ENCODE measurements around the gene CUL2.

Gene CUL2

GRCh38 chr10:34994565-34995142 lies 95.5 kb downstream of the CUL2 start (continued):
- TF ChIP-seq ATF2 (tag by site-specific recombination; IDR thresholded peaks at IDR 0.05; ENCODE audit: low read depth), result no peak; the same call in 1 of the 2 replicates
- no peak for TF ChIP-seq ZNF639 (tag by site-specific recombination; IDR thresholded peaks at IDR 0.05)
- TF ChIP-seq SCRT1 (tag by site-specific recombination; IDR thresholded peaks at IDR 0.05; ENCODE audit: borderline replicate concordance), result peak; percentile 89
- TF ChIP-seq ZBTB6 (tag by site-specific recombination; IDR thresholded peaks at IDR 0.05), result no peak
- no peak for TF ChIP-seq ZNF426 (tag by site-specific recombination; IDR thresholded peaks at IDR 0.05)
- no peak for TF ChIP-seq ZNF112 (tag by site-specific recombination; IDR thresholded peaks at IDR 0.05)
- TF ChIP-seq WT1 (tag by site-specific recombination; IDR thresholded peaks at IDR 0.05), result no peak
- 0 out of 2 replicates have a peak, but pooled peaks have one; percentile 32 for TF ChIP-seq ZNF184 (tag by site-specific recombination; IDR thresholded peaks at IDR 0.05)
- TF ChIP-seq ZNF558 (tag by site-specific recombination; IDR thresholded peaks at IDR 0.05), result no peak
- no peak for TF ChIP-seq AEBP2 (tag by site-specific recombination; IDR thresholded peaks at IDR 0.05; ENCODE audit: borderline replicate concordance)
- TF ChIP-seq KLF9 (tag by site-specific recombination; IDR thresholded peaks at IDR 0.05; ENCODE audit: low read depth), result no peak
- TF ChIP-seq GLIS2 (tag by site-specific recombination; IDR thresholded peaks at IDR 0.05), result no peak
- TF ChIP-seq ZSCAN18 (tag by site-specific recombination; IDR thresholded peaks at IDR 0.05), result no peak
- TF ChIP-seq SP7 (tag by site-specific recombination; IDR thresholded peaks at IDR 0.05), result peak; percentile 76
- no peak for TF ChIP-seq ZNF354C (tag by site-specific recombination; IDR thresholded peaks at IDR 0.05; ENCODE audit: borderline replicate concordance, low read depth)
- TF ChIP-seq ZNF830 (tag by site-specific recombination; IDR thresholded peaks at IDR 0.05; ENCODE audit: low read depth), result no peak
- TF ChIP-seq ZNF391 (tag by site-specific recombination; IDR thresholded peaks at IDR 0.05; ENCODE audit: borderline replicate concordance, low read depth), result no peak
- no peak for TF ChIP-seq ZNF280D (tag by site-specific recombination; IDR thresholded peaks at IDR 0.05)
- TF ChIP-seq ZNF211 (tag by site-specific recombination; IDR thresholded peaks at IDR 0.05; ENCODE audit: low read depth), result no peak
- TF ChIP-seq SCRT2 (tag by site-specific recombination; IDR thresholded peaks at IDR 0.05), result peak; percentile 85
- TF ChIP-seq ZNF843 (tag by site-specific recombination; IDR thresholded peaks at IDR 0.05), result no peak
- TF ChIP-seq ZBTB11 (tag by site-specific recombination; conservative IDR thresholded peaks at IDR 0.05; ENCODE audit: low read depth), result no peak
- no peak for TF ChIP-seq ZNF777 (tag by site-specific recombination; IDR thresholded peaks at IDR 0.05; ENCODE audit: borderline replicate concordance)

Measured in HEK293 (cell line).